Panc1 (cell line): ENCODE results near the gene SMARCE1. TPM values are rescaled to one million over a fixed set of nuclear protein-coding genes. Genes with fewer than 3 reads are reported as not detected.

Experiments
- ATAC-seq: fragments of 200-7000 bp; cut with Tn5 transposase; 2 replicates; pipeline ENCODE4 v1.9.1; 2020; ENCODE audit warnings: mild to moderate bottlenecking, moderate library complexity
- BruUV-seq: library from RNA; stranded (reverse); fragments of 400-500 nt; replicated peaks from 2 replicates; lab custom pipeline; 2021; lab: Mats Ljungman, UMichigan
- CTCF ChIA-PET: fragments of 300-600 bp; sonication (Branson Sonifier 250); formaldehyde crosslinking; loops from one replicate; lab custom pipeline; 2022; ENCODE audit warnings: antibody characterized with exemption; lab: Charles Lee
- POLR2A ChIA-PET: fragments of 300-600 bp; sonication (Branson Sonifier 250); formaldehyde crosslinking; loops from one replicate; lab custom pipeline; 2022; ENCODE audit warnings: antibody characterized with exemption; lab: Charles Lee
- DNase-seq: peaks from one replicate; pipeline ENCODE4 v3.0.0-alpha.2; 2010; ENCODE audit warnings: low read depth, low spot score
- H3K27ac ChIP-seq: 2 replicates; pipeline ENCODE4 v1.5.1; 2011; ENCODE audit warnings: mild to moderate bottlenecking, low read length, inconsistent platforms
- H3K27me3 ChIP-seq: fragments of 200-500 bp; sonication (Bioruptor generic); 2 replicates; pipeline ENCODE4 v1.6.0; 2014; ENCODE audit warnings: low read length, inconsistent platforms; ENCODE audit not compliant: control insufficient read depth, insufficient read depth
- H3K36me3 ChIP-seq: fragments of 200-500 bp; sonication (Bioruptor generic); 2 replicates; pipeline ENCODE4 v1.5.1; 2014; ENCODE audit warnings: inconsistent platforms, mild to moderate bottlenecking, low read length, moderate library complexity; ENCODE audit not compliant: control insufficient read depth, insufficient read depth
- H3K4me1 ChIP-seq: 2 replicates; pipeline ENCODE4 v1.5.1; 2011; ENCODE audit warnings: inconsistent platforms, mild to moderate bottlenecking, low read length, moderate library complexity; ENCODE audit not compliant: control insufficient read depth, insufficient read depth
- H3K4me3 ChIP-seq, 2 experiments: 2 replicates each; pipeline ENCODE4 v1.5.1; 2011 to 2012; ENCODE audit warnings: low read depth in 2 of 2, low read length in 2 of 2, mild to moderate bottlenecking in 2 of 2, inconsistent platforms in 1 of 2, moderate library complexity in 1 of 2
- H3K9me3 ChIP-seq: fragments of 200-500 bp; sonication (Bioruptor generic); 2 replicates; pipeline ENCODE4 v1.5.1; 2014; ENCODE audit warnings: low read depth, mild to moderate bottlenecking, inconsistent platforms, low read length, moderate library complexity; ENCODE audit not compliant: control insufficient read depth, insufficient read depth
- CTCF ChIP-seq: fragments of 450-650 bp; IDR thresholded peaks from 2 replicates; pipeline ENCODE4 v1.5.1; 2017; ENCODE audit warnings: mild to moderate bottlenecking
- POLR2AphosphoS5 ChIP-seq: IDR thresholded peaks from 2 replicates; pipeline ENCODE4 v1.6.1; 2012; ENCODE audit warnings: mild to moderate bottlenecking, low read depth, low read length, moderate library complexity
- SIN3A ChIP-seq: IDR thresholded peaks from 2 replicates; pipeline ENCODE4 v1.6.1; 2012; ENCODE audit warnings: low read depth, mild to moderate bottlenecking, low read length, moderate library complexity, borderline replicate concordance; ENCODE audit not compliant: insufficient read depth
- TCF7L2 ChIP-seq: IDR thresholded peaks from 2 replicates; pipeline ENCODE4 v1.6.1; 2011; ENCODE audit warnings: mild to moderate bottlenecking, low read depth, low read length, inconsistent platforms
- in situ Hi-C: cut with HindIII; loops from 2 replicates; pipeline ENCODE4 v1.10.0; 2016; ENCODE audit warnings: low sequenced_read_pairs, low pct_unique_long_range_greater_than_20kb
- intact Hi-C: fragments of 100-400 bp; cut with micrococcal nuclease; formaldehyde crosslinking; loops from one replicate; pipeline ENCODE4 v1.10.0; 2022; ENCODE audit not compliant: unreplicated experiment
- total RNA-seq: library from RNA; stranded (reverse); gene quantifications from one replicate; pipeline ENCODE4 v1.2.1, GENCODE V29; 2021; ENCODE audit not compliant: unreplicated experiment
- TF ChIP-seq, protein P1 (sequence below), 2 experiments: IDR thresholded peaks; 2 replicates each; pipeline ENCODE4 v1.6.1; 2011 to 2012; ENCODE audit warnings: low read depth in 2 of 2, control low read depth in 1 of 2, low read length in 1 of 2, mild to moderate bottlenecking in 1 of 2, moderate library complexity in 1 of 2; ENCODE audit not compliant: insufficient read depth in 1 of 2

Gene SMARCE1
- total RNA-seq, 1 experiment from 2014 or later: 129 TPM

- intact Hi-C loops: no loop called here
- Histone ChIP-seq H3K4me1 (peaks cover 7% of the 10 kb centered on the region), H3K36me3 (no peaks in the 10 kb centered on the region; the same call in 1 of the 2 replicates), H3K27ac (no peak overlapping the region), H3K27me3 (no peaks in the 10 kb centered on the region), H3K4me3 (no peak overlapping the region), H3K9me3 (no peaks in the 10 kb centered on the region)
- no peak for ATAC-seq
- in situ Hi-C loops: no loop called here
- no peak for DNase-seq
- BruUV-seq: no TSS peak
- POLR2A ChIA-PET: no interaction called here
- TF ChIP-seq CTCF (no peak), TCF7L2 (no peak), POLR2AphosphoS5 (no peak), SIN3A (no peak)
- TF ChIP-seq, protein P1, sequence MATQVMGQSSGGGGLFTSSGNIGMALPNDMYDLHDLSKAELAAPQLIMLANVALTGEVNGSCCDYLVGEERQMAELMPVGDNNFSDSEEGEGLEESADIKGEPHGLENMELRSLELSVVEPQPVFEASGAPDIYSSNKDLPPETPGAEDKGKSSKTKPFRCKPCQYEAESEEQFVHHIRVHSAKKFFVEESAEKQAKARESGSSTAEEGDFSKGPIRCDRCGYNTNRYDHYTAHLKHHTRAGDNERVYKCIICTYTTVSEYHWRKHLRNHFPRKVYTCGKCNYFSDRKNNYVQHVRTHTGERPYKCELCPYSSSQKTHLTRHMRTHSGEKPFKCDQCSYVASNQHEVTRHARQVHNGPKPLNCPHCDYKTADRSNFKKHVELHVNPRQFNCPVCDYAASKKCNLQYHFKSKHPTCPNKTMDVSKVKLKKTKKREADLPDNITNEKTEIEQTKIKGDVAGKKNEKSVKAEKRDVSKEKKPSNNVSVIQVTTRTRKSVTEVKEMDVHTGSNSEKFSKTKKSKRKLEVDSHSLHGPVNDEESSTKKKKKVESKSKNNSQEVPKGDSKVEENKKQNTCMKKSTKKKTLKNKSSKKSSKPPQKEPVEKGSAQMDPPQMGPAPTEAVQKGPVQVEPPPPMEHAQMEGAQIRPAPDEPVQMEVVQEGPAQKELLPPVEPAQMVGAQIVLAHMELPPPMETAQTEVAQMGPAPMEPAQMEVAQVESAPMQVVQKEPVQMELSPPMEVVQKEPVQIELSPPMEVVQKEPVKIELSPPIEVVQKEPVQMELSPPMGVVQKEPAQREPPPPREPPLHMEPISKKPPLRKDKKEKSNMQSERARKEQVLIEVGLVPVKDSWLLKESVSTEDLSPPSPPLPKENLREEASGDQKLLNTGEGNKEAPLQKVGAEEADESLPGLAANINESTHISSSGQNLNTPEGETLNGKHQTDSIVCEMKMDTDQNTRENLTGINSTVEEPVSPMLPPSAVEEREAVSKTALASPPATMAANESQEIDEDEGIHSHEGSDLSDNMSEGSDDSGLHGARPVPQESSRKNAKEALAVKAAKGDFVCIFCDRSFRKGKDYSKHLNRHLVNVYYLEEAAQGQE (IDR thresholded peaks at IDR 0.05; ENCODE audit: insufficient read depth in 1 of 2, low read depth in 2 of 2, low read length in 1 of 2): no peak
- CTCF ChIA-PET: no interaction called here
These were observed 4.3 kb upstream of the SMARCE1 start for GRCh38 chr17:40651939-40652338.

DNA sequence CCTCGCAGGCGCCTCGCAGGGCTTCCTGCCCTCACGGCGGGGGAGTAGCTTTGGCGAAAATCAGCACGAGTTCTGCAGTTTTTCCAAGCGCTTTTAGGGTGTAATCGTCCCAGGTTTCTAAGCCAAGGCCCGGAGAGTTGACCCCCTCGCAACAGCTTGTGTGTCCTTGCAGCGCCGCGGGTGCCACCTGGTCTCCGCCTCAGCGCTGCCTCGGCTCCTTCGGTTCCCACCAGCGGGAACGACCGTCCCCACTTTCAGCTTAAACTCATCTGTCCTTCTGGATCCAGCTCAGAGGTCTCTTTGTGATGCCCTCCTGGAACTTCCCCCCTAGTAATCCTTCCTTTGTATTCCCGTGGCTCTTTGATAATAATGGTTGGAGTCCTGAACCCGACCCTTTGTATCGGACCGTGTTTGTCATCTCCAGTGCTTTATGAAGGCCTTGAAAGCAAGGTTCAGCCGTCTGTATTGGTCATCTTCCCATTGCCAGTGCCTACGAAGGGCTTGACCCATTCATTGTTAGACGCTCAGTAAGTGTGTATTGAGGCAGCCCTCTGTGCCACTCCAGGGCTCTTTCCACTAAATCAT, 858 bp upstream of the SMARCE1 start:
- H3K4me1 ChIP-seq: peaks cover 18% of the 10 kb centered on the region
- H3K27ac ChIP-seq: peak overlapping the region; percentile 97
- ATAC-seq (peak; percentile 73), DNase-seq (no peak)
- in situ Hi-C loops (no loop called here), intact Hi-C loops (no loop called here)
- TF ChIP-seq CTCF: no peak
- TF ChIP-seq, protein P1 (IDR thresholded peaks at IDR 0.05; ENCODE audit: insufficient read depth in 1 of 2, low read depth in 2 of 2, low read length in 1 of 2): no peak
- TF ChIP-seq SIN3A: no peak
- TF ChIP-seq TCF7L2: no peak
- TF ChIP-seq POLR2AphosphoS5: no peak
- CTCF ChIA-PET: no interaction called here
- H3K4me3 ChIP-seq: peak overlapping the region; percentile 68 to 98
- POLR2A ChIA-PET: no interaction called here
- BruUV-seq: no TSS peak
- H3K36me3 ChIP-seq: peaks cover 22% of the 10 kb centered on the region
- no peaks in the 10 kb centered on the region for H3K9me3 ChIP-seq
- H3K27me3 ChIP-seq: no peaks in the 10 kb centered on the region
